Esophagus (tissue), 2 donors: ENCODE data around the gene NAA16. TPM values are rescaled to one million over a fixed set of nuclear protein-coding genes. Genes with fewer than 3 reads are reported as not detected.

Experiments
- H3K27ac ChIP-seq, 2 donors: one replicate each; pipeline ENCODE4 v1.5.1; 2013; ENCODE audit warnings: low read depth in 2 of 2, mild to moderate bottlenecking in 2 of 2, inconsistent platforms in 1 of 2, low read length in 1 of 2, moderate library complexity in 1 of 2
- H3K27me3 ChIP-seq, 2 donors: one replicate each; pipeline ENCODE4 v1.6.1; 2013; ENCODE audit warnings: low read length in 2 of 2, control low read depth in 1 of 2, mild to moderate bottlenecking in 1 of 2; ENCODE audit not compliant: insufficient read depth in 2 of 2, control insufficient read depth in 1 of 2
- H3K36me3 ChIP-seq, 2 donors: one replicate each; pipeline ENCODE4 v1.6.1; 2013; ENCODE audit warnings: low read length in 1 of 2; ENCODE audit not compliant: control insufficient read depth in 2 of 2, insufficient read depth in 2 of 2
- H3K4me1 ChIP-seq, 2 donors: one replicate each; pipeline ENCODE4 v1.6.1; 2013; ENCODE audit warnings: low read length in 1 of 2; ENCODE audit not compliant: control insufficient read depth in 2 of 2, insufficient read depth in 2 of 2
- H3K4me3 ChIP-seq, 2 donors: one replicate each; pipeline ENCODE4 v1.5.1; 2013; ENCODE audit warnings: low read length in 2 of 2, mild to moderate bottlenecking in 2 of 2, low read depth in 1 of 2, moderate library complexity in 1 of 2
- H3K9me3 ChIP-seq, 2 donors: one replicate each; pipeline ENCODE4 v1.6.1; 2013; ENCODE audit warnings: mild to moderate bottlenecking in 2 of 2, low read depth in 1 of 2, low read length in 1 of 2, moderate library complexity in 1 of 2; ENCODE audit not compliant: control insufficient read depth in 2 of 2, insufficient read depth in 1 of 2
- WGBS, 2 donors: extraction: QIAGEN DNeasy Blood & Tissue Kit; methylation state at CpG; one replicate each; pipeline ENCODE4 v1.1.7; 2013; 5-methylcytosine and 5-hydroxymethylcytosine counted together
- polyA plus RNA-seq, 2 donors: library from polyadenylated mRNA; stranded (reverse); fragments of 200-250 nt; gene quantifications; one replicate each; pipeline ENCODE4 v1.2.3, GENCODE V29; 2013
- donor health status: healthy with polysubstance abuse.
- donor health status: Bipolar disorder and iron deficiency.

NAA16 gene
- polyA plus RNA-seq, 2 donors, result 6.6 to 9.3 TPM

- H3K4me3 ChIP-seq, result no peak overlapping the region
- H3K36me3 ChIP-seq, result no peaks in the 10 kb centered on the region
- 77 to 87% methylated on average over 5 of the region's 5 CpGs for WGBS, 2 donors
- H3K9me3 ChIP-seq, result peaks cover 0 to 2% of the 10 kb centered on the region in 2 donors
- no peaks in the 10 kb centered on the region for H3K27me3 ChIP-seq
- H3K27ac ChIP-seq, result no peak overlapping the region
- H3K4me1 ChIP-seq, result no peaks in the 10 kb centered on the region
These were observed 28.9 kb upstream of the NAA16 start for GRCh38 chr13:41282129-41282571.

GRCh38 chr13:41284512-41285288, 26.4 kb upstream of the NAA16 start:
- Histone ChIP-seq H3K36me3 (no peaks in the 10 kb centered on the region), H3K27ac (peak overlapping the region in 1 of 2 donors; percentile 22), H3K4me1 (no peaks in the 10 kb centered on the region), H3K27me3 (no peaks in the 10 kb centered on the region), H3K9me3 (peaks cover 0 to 2% of the 10 kb centered on the region in 2 donors), H3K4me3 (no peak overlapping the region)
- WGBS, 2 donors, result 70 to 78% methylated on average over 13 of the region's 13 CpGs

- Histone ChIP-seq H3K4me3 (no peak overlapping the region), H3K27ac (no peak overlapping the region), H3K4me1 (no peaks in the 10 kb centered on the region), H3K27me3 (no peaks in the 10 kb centered on the region), H3K9me3 (peaks cover 0 to 2% of the 10 kb centered on the region in 2 donors), H3K36me3 (no peaks in the 10 kb centered on the region)
- 88 to 89% methylated on average over 5 of the region's 5 CpGs for WGBS, 2 donors
These were observed 24.7 kb upstream of the NAA16 start for GRCh38 chr13:41286370-41286769.

GRCh38 chr13:41289463-41289881, 21.6 kb upstream of the NAA16 start:
- 89 to 93% methylated on average over 10 of the region's 10 CpGs for WGBS, 2 donors
- H3K27me3 ChIP-seq, result no peaks in the 10 kb centered on the region
- no peak overlapping the region for H3K4me3 ChIP-seq
- H3K27ac ChIP-seq, result no peak overlapping the region
- no peaks in the 10 kb centered on the region for H3K4me1 ChIP-seq
- peaks cover 0 to 2% of the 10 kb centered on the region in 2 donors for H3K9me3 ChIP-seq
- H3K36me3 ChIP-seq, result no peaks in the 10 kb centered on the region

- 91 to 93% methylated on average over 7 of the region's 7 CpGs for WGBS, 2 donors
- Histone ChIP-seq H3K9me3 (peaks cover 0 to 2% of the 10 kb centered on the region in 2 donors), H3K36me3 (no peaks in the 10 kb centered on the region), H3K27ac (no peak overlapping the region), H3K4me3 (no peak overlapping the region), H3K27me3 (no peaks in the 10 kb centered on the region), H3K4me1 (no peaks in the 10 kb centered on the region)
These were observed 19.8 kb upstream of the NAA16 start for GRCh38 chr13:41291246-41291645.

GRCh38 chr13:41293272-41293671, 17.8 kb upstream of the NAA16 start:
- H3K4me1 ChIP-seq, result no peaks in the 10 kb centered on the region
- H3K36me3 ChIP-seq, result no peaks in the 10 kb centered on the region
- H3K4me3 ChIP-seq, result no peak overlapping the region
- no peaks in the 10 kb centered on the region for H3K27me3 ChIP-seq
- WGBS, 2 donors, result 80 to 91% methylated on average over 1 of the region's 1 CpG
- no peak overlapping the region for H3K27ac ChIP-seq
- H3K9me3 ChIP-seq, result no peaks in the 10 kb centered on the region

GRCh38 chr13:41294914-41295313, 16.2 kb upstream of the NAA16 start:
- no peak overlapping the region for H3K27ac ChIP-seq
- no peaks in the 10 kb centered on the region for H3K27me3 ChIP-seq
- H3K4me3 ChIP-seq, result no peak overlapping the region
- H3K9me3 ChIP-seq, result no peaks in the 10 kb centered on the region
- no peaks in the 10 kb centered on the region for H3K36me3 ChIP-seq
- WGBS, 2 donors, result 96 to 97% methylated on average over 1 of the region's 1 CpG
- H3K4me1 ChIP-seq, result no peaks in the 10 kb centered on the region

- no peak overlapping the region for H3K4me3 ChIP-seq
- H3K27me3 ChIP-seq, result no peaks in the 10 kb centered on the region
- 92 to 95% methylated on average over 1 of the region's 1 CpG for WGBS, 2 donors
- no peaks in the 10 kb centered on the region for H3K36me3 ChIP-seq
- H3K27ac ChIP-seq, result no peak overlapping the region
- H3K4me1 ChIP-seq, result no peaks in the 10 kb centered on the region
- no peaks in the 10 kb centered on the region for H3K9me3 ChIP-seq
These were observed 15.1 kb upstream of the NAA16 start for GRCh38 chr13:41295973-41296372.

- Histone ChIP-seq H3K9me3 (no peaks in the 10 kb centered on the region), H3K4me3 (no peak overlapping the region), H3K4me1 (no peaks in the 10 kb centered on the region), H3K27me3 (no peaks in the 10 kb centered on the region), H3K27ac (no peak overlapping the region), H3K36me3 (no peaks in the 10 kb centered on the region)
- 67 to 75% methylated on average over 3 of the region's 3 CpGs for WGBS, 2 donors
These were observed 14.0 kb upstream of the NAA16 start for GRCh38 chr13:41296879-41297646.
